ENCODE data around the gene TOP1.

TOP1 gene

GRCh38 chr20:41032271-41032670 is 3.6 kb downstream of the TOP1 start (continued):
- TF ChIP-seq ZNF202 (tag by site-specific recombination; IDR thresholded peaks at IDR 0.05; ENCODE audit: borderline replicate concordance) (no peak), OSR2 (tag by site-specific recombination; IDR thresholded peaks at IDR 0.05) (no peak), ZNF629 (tag by site-specific recombination; IDR thresholded peaks at IDR 0.05) (no peak), KLF9 (tag by site-specific recombination; IDR thresholded peaks at IDR 0.05; ENCODE audit: low read depth) (no peak), ZNF132 (tag by site-specific recombination; IDR thresholded peaks at IDR 0.05; ENCODE audit: borderline replicate concordance) (no peak), KLF7 (tag by site-specific recombination; IDR thresholded peaks at IDR 0.05; ENCODE audit: borderline replicate concordance) (no peak), ZFHX2 (tag by site-specific recombination; conservative IDR thresholded peaks at IDR 0.05) (no peak)

GRCh38 chr20:41034239-41034638 is 5.6 kb downstream of the TOP1 start:
- H3K4me1 ChIP-seq (ENCODE audit: control insufficient read depth, insufficient read depth, low read length), result peaks cover 27% of the 10 kb centered on the region
- CTCF ChIA-PET, result interaction anchor here (0.6 to 5.9 kb wide), 5 partner anchors 23 to 1953 kb away, joined by 3 to 19 read pairs (median 4); no protein-coding TSS in a partner anchor

GRCh38 chr20:41035207-41035606 is 6.6 kb downstream of the TOP1 start:
- Histone ChIP-seq H3K4me1 (ENCODE audit: control insufficient read depth, insufficient read depth, low read length) (peaks cover 27% of the 10 kb centered on the region), H3K36me3 (ENCODE audit: control insufficient read depth in 2 of 2, insufficient read depth in 1 of 2, low read length in 2 of 2) (peaks cover 0 to 15% of the 10 kb centered on the region in 2 experiments; a peak in 1 of 3 replicates), H3K27ac (ENCODE audit: extremely low read depth, low read depth, low read length) (no peak overlapping the region), H3K4me3 (ENCODE audit: low read depth, low read length) (no peak overlapping the region), H3K9me3 (ENCODE audit: control insufficient read depth, insufficient read depth, low read depth, low read length) (no peaks in the 10 kb centered on the region)
- no peak for TF ChIP-seq ZNF335 (tag by site-specific recombination; conservative IDR thresholded peaks at IDR 0.05)
- CTCF ChIA-PET, result interaction anchor here (0.7 to 5.9 kb wide), 3 partner anchors 22 to 45 kb away, joined by 3 to 19 read pairs (median 4); no protein-coding TSS in a partner anchor
- POLR2A ChIA-PET, result interaction anchor here (1.1 to 1.2 kb wide), 2 partner anchors 11 to 25 kb away, joined by 3 read pairs; no protein-coding TSS in a partner anchor

More at GRCh38 chr20:41034239-41034638, 5.6 kb downstream of the TOP1 start:
- Histone ChIP-seq H3K27ac (ENCODE audit: extremely low read depth, low read depth, low read length) (no peak overlapping the region), H3K9me3 (ENCODE audit: control insufficient read depth, insufficient read depth, low read depth, low read length) (no peaks in the 10 kb centered on the region), H3K4me3 (ENCODE audit: low read depth, low read length) (no peak overlapping the region), H3K36me3 (ENCODE audit: control insufficient read depth in 2 of 2, insufficient read depth in 1 of 2, low read length in 2 of 2) (peaks cover 0 to 15% of the 10 kb centered on the region in 2 experiments; a peak in 1 of 3 replicates)
- TF ChIP-seq ZNF521 (tag by site-specific recombination; IDR thresholded peaks at IDR 0.05) (no peak), YY1 (tag by site-specific recombination; IDR thresholded peaks at IDR 0.05) (no peak), ELK4 (IDR thresholded peaks at IDR 0.05; ENCODE audit: borderline replicate concordance, low read depth, low read length) (no peak), ZNF132 (tag by site-specific recombination; IDR thresholded peaks at IDR 0.05; ENCODE audit: borderline replicate concordance) (no peak), CTCF (tag by site-specific recombination; IDR thresholded peaks at IDR 0.05) (no peak), ATF2 (tag by site-specific recombination; IDR thresholded peaks at IDR 0.05; ENCODE audit: low read depth) (no peak), ZNF560 (tag by site-specific recombination; IDR thresholded peaks at IDR 0.05; ENCODE audit: borderline replicate concordance) (no peak)
- POLR2A ChIA-PET, result no interaction called here

GRCh38 chr20:41037179-41037578 is 8.6 kb downstream of the TOP1 start:
- peaks cover 0 to 7% of the 10 kb centered on the region in 2 experiments; a peak in 1 of 3 replicates for H3K36me3 ChIP-seq (ENCODE audit: control insufficient read depth in 2 of 2, insufficient read depth in 1 of 2, low read length in 2 of 2)

More at GRCh38 chr20:41037179-41037578, 8.6 kb downstream of the TOP1 start:
- Histone ChIP-seq H3K4me3 (ENCODE audit: low read depth, low read length) (no peak overlapping the region), H3K9me3 (ENCODE audit: control insufficient read depth, insufficient read depth, low read depth, low read length) (no peaks in the 10 kb centered on the region), H3K27ac (ENCODE audit: extremely low read depth, low read depth, low read length) (no peak overlapping the region), H3K4me1 (ENCODE audit: control insufficient read depth, insufficient read depth, low read length) (peaks cover 21% of the 10 kb centered on the region)
- CTCF ChIA-PET, result no interaction called here
- TF ChIP-seq ZNF707 (tag by site-specific recombination; IDR thresholded peaks at IDR 0.05), result no peak
- no peak for TF ChIP-seq INSM2 (tag by site-specific recombination; IDR thresholded peaks at IDR 0.05)
- no peak for TF ChIP-seq ZNF48 (tag by site-specific recombination; IDR thresholded peaks at IDR 0.05)
- TF ChIP-seq ZNF202 (tag by site-specific recombination; IDR thresholded peaks at IDR 0.05; ENCODE audit: borderline replicate concordance), result no peak
- no peak for TF ChIP-seq ZNF514 (tag by site-specific recombination; IDR thresholded peaks at IDR 0.05)
- no peak for TF ChIP-seq ZNF175 (tag by site-specific recombination; IDR thresholded peaks at IDR 0.05)
- no peak for TF ChIP-seq SP2 (tag by site-specific recombination; IDR thresholded peaks at IDR 0.05)
- POLR2A ChIA-PET, result no interaction called here

Data from HEK293 (cell line).